Stimulated activated effector memory CD8-positive, alpha-beta T cell treated with anti-CD3 and anti-CD28 coated beads, Interleukin-12 subunit alpha, Interleukin-12 subunit beta, amount 100 ng/mL, for 72 hours (primary cell): Measurements from ENCODE around the gene ZC3H18.

Experiments
- ATAC-seq: fragments of 150-1000 bp; cut with Tn5 transposase; 2 replicates; pipeline ENCODE4 v1.10.0; 2021
- DNase-seq, 2 donors: peaks; one replicate each; pipeline ENCODE4 v3.0.0; 2021 to 2022; ENCODE audit warnings: low spot score in 2 of 2
- H3K27ac Mint-ChIP-seq: one replicate; pipeline ENCODE4 v1.8.0; 2022; ENCODE audit warnings: mild to moderate bottlenecking, mixed read lengths
- H3K36me3 Mint-ChIP-seq: one replicate; pipeline ENCODE4 v1.8.0; 2022; ENCODE audit warnings: mild to moderate bottlenecking, mixed read lengths
- H3K4me1 Mint-ChIP-seq: one replicate; pipeline ENCODE4 v1.8.0; 2022; ENCODE audit warnings: mixed read lengths
- H3K4me3 Mint-ChIP-seq: one replicate; pipeline ENCODE4 v1.8.0; 2022; ENCODE audit warnings: mild to moderate bottlenecking, mixed read lengths
- H3K9me3 Mint-ChIP-seq: one replicate; pipeline ENCODE4 v1.8.0; 2022; ENCODE audit warnings: mixed read lengths

Gene ZC3H18

GRCh38 chr16:88538366-88539060 lies 31.7 kb upstream of the ZC3H18 start:
- Mint-ChIP-seq H3K4me3 (no peak overlapping the region), H3K27ac (peak overlapping the region; percentile 89), H3K4me1 (peaks cover 32% of the 10 kb centered on the region), H3K9me3 (peaks cover 3% of the 10 kb centered on the region), H3K36me3 (peaks cover 47% of the 10 kb centered on the region)
- no peak for DNase-seq
- no peak for ATAC-seq

DNA sequence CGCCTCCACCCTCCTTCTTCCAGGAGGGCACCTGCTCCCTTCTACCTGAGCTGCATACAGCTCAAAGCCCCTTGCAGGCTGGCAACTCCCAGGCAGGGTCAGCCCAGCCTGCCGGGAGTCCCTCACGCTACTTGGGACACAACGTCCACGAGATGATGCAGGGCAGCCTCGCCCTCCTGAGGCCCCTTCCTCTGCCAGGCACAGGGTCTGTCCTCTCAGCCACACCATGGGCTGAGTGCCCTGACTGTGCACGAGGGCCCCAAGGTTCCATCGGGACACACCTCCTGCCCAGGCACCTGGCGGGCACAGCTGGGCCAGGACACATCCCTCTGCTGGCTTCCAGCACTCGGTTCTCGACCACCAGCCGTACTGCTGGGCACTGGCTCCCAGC lies 30.9 kb upstream of the ZC3H18 start:
- Mint-ChIP-seq H3K4me3 (peak overlapping the region; percentile 5), H3K9me3 (peaks cover 5% of the 10 kb centered on the region), H3K4me1 (peaks cover 32% of the 10 kb centered on the region), H3K36me3 (peaks cover 47% of the 10 kb centered on the region), H3K27ac (peak overlapping the region; percentile 89)
- DNase-seq (no peak), ATAC-seq (no peak)

GRCh38 chr16:88539652-88540345 lies 30.4 kb upstream of the ZC3H18 start:
- peaks cover 5% of the 10 kb centered on the region for H3K9me3 Mint-ChIP-seq
- peaks cover 43% of the 10 kb centered on the region for H3K36me3 Mint-ChIP-seq
- ATAC-seq (peak; percentile 5), DNase-seq (no peak)
- peaks cover 32% of the 10 kb centered on the region for H3K4me1 Mint-ChIP-seq
- peak overlapping the region; percentile 5 for H3K4me3 Mint-ChIP-seq
- peak overlapping the region; percentile 69 for H3K27ac Mint-ChIP-seq

DNA sequence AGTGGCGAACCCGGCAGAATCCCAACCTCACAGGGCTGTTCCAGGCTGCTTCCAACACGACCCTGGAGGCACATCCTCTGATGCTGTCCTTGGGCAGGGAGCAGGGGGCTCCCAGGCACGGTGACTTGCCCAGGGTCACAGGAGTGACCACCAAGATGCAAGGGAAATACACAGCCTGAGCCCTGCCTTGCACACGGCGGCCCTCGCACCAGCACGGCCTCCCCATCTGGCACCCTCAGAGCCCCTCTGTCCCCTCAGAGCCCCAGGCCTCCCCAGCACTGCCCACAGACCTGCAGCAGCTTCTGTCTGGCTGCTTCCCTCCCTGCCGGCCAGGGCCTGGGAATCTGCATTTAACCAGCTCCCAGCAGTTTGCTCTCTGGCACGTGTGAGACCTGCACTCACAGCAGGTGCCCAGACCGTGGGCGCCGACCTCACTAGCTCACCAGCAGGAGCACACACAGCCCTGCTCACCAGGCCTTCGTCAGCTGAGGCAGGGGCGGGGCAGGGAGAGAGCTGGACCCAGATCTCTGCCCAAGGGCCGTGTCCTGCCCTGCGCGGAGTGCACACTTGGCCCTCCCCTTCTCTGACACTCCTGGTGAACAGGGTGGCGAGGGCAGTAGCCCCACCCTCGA lies 29.7 kb upstream of the ZC3H18 start:
- Mint-ChIP-seq H3K4me1 (peaks cover 29% of the 10 kb centered on the region), H3K9me3 (peaks cover 5% of the 10 kb centered on the region), H3K36me3 (peaks cover 36% of the 10 kb centered on the region), H3K4me3 (peak overlapping the region; percentile 36), H3K27ac (peak overlapping the region; percentile 69)
- DNase-seq (no peak), ATAC-seq (peak; percentile 23)

DNA sequence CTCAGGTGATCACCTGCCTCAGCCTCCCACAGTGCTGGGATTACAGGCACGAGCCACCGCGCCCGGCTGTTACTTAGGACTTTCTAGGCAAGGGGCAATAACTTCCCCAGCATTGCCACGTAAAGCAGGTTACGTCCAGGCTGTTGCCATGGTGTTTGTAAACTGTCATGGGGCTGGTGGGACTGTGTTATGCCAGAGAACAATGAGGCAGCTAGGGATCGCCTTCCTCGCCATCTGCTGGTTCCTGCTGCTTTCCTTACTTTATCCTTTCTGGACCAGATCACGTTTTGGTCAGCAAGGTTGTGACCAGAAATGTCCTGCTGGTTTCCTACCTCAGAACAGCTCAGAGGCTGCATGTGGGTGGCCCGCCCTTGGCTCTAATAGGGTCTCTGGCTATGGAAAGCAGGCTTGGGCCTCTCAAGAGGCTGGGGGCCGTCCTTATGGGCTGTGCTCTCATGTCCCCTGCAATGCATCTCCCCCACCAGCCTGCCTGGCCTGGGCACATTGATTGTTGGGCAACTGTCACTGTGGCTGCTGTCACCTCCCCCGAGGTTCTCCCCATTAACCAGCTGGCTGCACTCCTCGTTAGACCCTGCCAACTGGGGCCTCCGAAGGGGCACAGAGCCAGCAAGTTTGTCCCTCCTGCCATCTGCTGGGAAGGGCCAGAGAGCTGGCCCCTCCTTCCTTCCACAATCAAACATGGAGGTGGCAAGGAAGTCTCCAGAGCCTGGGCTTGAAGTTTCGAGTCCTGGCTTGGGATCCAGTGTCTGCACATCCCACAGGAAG lies 28.2 kb upstream of the ZC3H18 start:
- H3K36me3 Mint-ChIP-seq = peaks cover 24% of the 10 kb centered on the region
- no peak for ATAC-seq
- DNase-seq = no peak
- H3K9me3 Mint-ChIP-seq = peaks cover 5% of the 10 kb centered on the region
- peaks cover 35% of the 10 kb centered on the region for H3K4me1 Mint-ChIP-seq
- H3K4me3 Mint-ChIP-seq = no peak overlapping the region
- H3K27ac Mint-ChIP-seq = no peak overlapping the region

- Mint-ChIP-seq H3K9me3 (peaks cover 5% of the 10 kb centered on the region), H3K36me3 (peaks cover 11% of the 10 kb centered on the region), H3K27ac (no peak overlapping the region), H3K4me1 (peaks cover 34% of the 10 kb centered on the region), H3K4me3 (no peak overlapping the region)
- ATAC-seq (no peak), DNase-seq (no peak)
These were observed 26.9 kb upstream of the ZC3H18 start for GRCh38 chr16:88543230-88543813.

- H3K27ac Mint-ChIP-seq = no peak overlapping the region
- peaks cover 5% of the 10 kb centered on the region for H3K9me3 Mint-ChIP-seq
- ATAC-seq (no peak), DNase-seq (no peak)
- peaks cover 41% of the 10 kb centered on the region for H3K4me1 Mint-ChIP-seq
- no peak overlapping the region for H3K4me3 Mint-ChIP-seq
- no peaks in the 10 kb centered on the region for H3K36me3 Mint-ChIP-seq
These were observed 24.4 kb upstream of the ZC3H18 start for GRCh38 chr16:88545781-88546180.

GRCh38 chr16:88548131-88548874 lies 21.9 kb upstream of the ZC3H18 start:
- H3K4me1 Mint-ChIP-seq = peaks cover 45% of the 10 kb centered on the region

GRCh38 chr16:88548985-88549384 lies 21.2 kb upstream of the ZC3H18 start:
- Mint-ChIP-seq H3K4me1 (peaks cover 45% of the 10 kb centered on the region), H3K27ac (no peak overlapping the region), H3K4me3 (peak overlapping the region; percentile 71), H3K9me3 (no peaks in the 10 kb centered on the region), H3K36me3 (no peaks in the 10 kb centered on the region)
- DNase-seq = no peak
- no peak for ATAC-seq

More at GRCh38 chr16:88548131-88548874, 21.9 kb upstream of the ZC3H18 start:
- Mint-ChIP-seq H3K27ac (no peak overlapping the region), H3K36me3 (no peaks in the 10 kb centered on the region), H3K4me3 (no peak overlapping the region), H3K9me3 (peaks cover 4% of the 10 kb centered on the region)
- DNase-seq (no peak), ATAC-seq (peak; percentile 33)

DNA sequence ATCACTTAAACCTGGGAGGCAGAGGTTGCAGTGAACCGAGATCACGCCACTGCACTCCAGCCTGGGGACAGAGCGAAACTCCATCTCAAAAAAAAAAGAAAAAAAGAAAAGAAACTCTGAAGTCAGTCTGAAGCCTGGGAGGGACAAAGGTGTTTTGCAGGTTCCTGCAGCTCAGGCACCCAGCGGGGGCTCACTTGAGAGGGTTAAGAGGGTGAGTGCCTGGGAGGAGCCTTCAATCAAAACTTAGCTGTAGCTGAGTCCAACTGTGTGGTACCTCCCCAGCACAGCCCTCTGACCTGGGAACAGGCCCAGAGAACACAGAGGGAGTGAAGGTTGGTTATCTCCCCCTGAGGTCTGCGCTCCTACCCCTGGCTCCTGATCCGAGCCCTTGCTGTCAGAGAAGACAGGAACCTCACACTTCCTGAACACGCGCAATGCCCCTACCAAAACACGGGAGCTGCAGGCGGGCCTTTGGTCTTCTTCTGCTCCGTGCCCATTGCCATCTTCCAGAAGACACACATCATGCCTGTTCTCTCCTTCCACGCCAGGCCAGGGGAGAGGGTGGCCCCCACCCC lies 20.4 kb upstream of the ZC3H18 start:
- DNase-seq = no peak
- H3K36me3 Mint-ChIP-seq = no peaks in the 10 kb centered on the region
- peak overlapping the region; percentile 71 for H3K4me3 Mint-ChIP-seq
- H3K9me3 Mint-ChIP-seq = no peaks in the 10 kb centered on the region
- peak; percentile 5 for ATAC-seq
- H3K27ac Mint-ChIP-seq = peak overlapping the region; percentile 96
- peaks cover 45% of the 10 kb centered on the region for H3K4me1 Mint-ChIP-seq

GRCh38 chr16:88550246-88550661 lies 19.9 kb upstream of the ZC3H18 start:
- DNase-seq = no peak
- ATAC-seq = peak; percentile 73
- H3K4me3 Mint-ChIP-seq = peak overlapping the region; percentile 71
- no peaks in the 10 kb centered on the region for H3K9me3 Mint-ChIP-seq
- H3K4me1 Mint-ChIP-seq = peaks cover 44% of the 10 kb centered on the region
- no peaks in the 10 kb centered on the region for H3K36me3 Mint-ChIP-seq
- peak overlapping the region; percentile 96 for H3K27ac Mint-ChIP-seq

DNA sequence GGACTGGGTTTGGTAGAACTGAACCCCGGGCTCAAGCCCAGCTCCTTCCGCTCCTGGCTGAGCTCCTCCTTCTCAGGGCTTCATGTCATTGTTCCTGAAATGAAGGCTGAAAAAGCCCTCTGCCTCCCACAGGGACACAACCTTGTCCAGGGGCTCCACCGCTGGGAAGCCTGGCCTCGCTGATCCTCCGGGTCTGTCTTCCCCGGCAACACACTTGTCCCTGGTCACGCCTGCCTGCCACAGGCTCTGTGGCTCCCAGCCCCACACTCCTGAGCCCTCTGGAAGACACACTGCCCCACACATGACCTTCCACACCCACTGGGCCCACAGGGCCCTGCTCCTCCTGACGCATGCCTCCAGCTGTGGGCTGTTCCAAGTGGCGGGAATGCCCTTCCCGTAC lies 18.0 kb upstream of the ZC3H18 start:
- H3K4me3 Mint-ChIP-seq = no peak overlapping the region
- ATAC-seq (no peak), DNase-seq (no peak)
- H3K9me3 Mint-ChIP-seq = peaks cover 3% of the 10 kb centered on the region
- no peaks in the 10 kb centered on the region for H3K36me3 Mint-ChIP-seq
- H3K27ac Mint-ChIP-seq = peak overlapping the region; percentile 59
- H3K4me1 Mint-ChIP-seq = peaks cover 30% of the 10 kb centered on the region

- peaks cover 3% of the 10 kb centered on the region for H3K9me3 Mint-ChIP-seq
- H3K4me3 Mint-ChIP-seq = no peak overlapping the region
- H3K4me1 Mint-ChIP-seq = peaks cover 29% of the 10 kb centered on the region
- H3K36me3 Mint-ChIP-seq = no peaks in the 10 kb centered on the region
- peak overlapping the region; percentile 59 for H3K27ac Mint-ChIP-seq
- no peak for DNase-seq
- ATAC-seq = no peak
These were observed 17.4 kb upstream of the ZC3H18 start for GRCh38 chr16:88552815-88553214.

DNA sequence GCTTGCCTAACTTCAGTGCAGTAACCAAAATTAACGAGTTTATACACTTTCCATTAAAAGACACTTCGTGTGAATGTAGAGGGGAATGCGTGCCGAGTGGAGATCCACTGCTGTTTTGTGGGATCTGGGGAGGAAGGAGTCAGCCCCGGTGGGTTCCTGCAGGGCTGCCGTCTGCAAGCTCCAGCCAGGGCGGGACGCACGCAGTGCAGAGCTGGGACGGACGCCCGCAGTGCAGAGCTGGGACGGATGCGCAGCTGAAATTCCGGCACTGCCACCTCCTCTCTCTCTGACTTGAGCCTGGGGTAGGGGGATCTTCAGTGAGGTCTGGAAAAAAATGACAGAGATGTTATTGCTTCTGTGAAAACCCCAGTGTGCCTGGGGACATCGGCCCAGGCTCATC lies 16.5 kb upstream of the ZC3H18 start:
- Mint-ChIP-seq H3K4me3 (no peak overlapping the region), H3K36me3 (no peaks in the 10 kb centered on the region), H3K9me3 (peaks cover 3% of the 10 kb centered on the region), H3K27ac (no peak overlapping the region), H3K4me1 (peaks cover 22% of the 10 kb centered on the region)
- ATAC-seq (no peak), DNase-seq (no peak)
